ENCODE data around the gene ARFRP1.

DNA sequence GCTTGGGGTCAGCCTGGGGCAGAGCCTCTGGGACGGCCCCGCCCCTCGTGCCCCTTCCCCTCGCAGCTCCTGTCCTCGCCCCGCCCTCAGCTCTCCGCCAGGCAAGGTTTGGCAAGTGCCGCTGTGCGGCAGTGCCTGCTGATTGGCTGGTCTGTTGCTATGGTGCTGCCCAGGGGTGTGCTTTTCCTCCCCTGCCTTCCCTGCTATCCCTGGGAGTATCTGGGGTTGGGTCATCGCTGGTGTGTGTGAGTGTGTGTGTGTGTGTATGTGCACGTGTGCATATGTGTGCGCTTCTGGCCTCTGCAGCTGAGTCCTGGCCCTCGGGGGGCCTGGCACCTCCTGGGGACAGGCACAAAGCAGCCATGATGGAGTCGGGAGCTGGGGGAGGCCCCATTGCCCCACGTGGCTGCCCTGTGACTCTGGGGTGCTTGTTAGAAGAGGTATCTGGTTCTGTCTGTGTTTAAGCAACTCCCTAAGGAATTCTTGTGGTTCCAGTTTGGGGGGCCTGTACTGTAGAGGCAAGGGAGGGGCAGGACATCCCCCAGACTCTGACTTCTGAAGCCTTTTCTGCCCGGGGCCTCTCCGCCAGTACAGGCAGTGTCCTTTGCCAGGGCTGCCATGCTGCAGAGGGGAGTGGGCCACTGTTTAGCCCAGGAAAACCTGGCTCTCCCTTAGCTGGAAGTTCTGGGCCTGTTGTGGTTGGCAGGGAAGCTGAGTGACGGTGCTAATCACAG lies 42.7 kb downstream of the ARFRP1 start:
- TF ChIP-seq, protein P1, sequence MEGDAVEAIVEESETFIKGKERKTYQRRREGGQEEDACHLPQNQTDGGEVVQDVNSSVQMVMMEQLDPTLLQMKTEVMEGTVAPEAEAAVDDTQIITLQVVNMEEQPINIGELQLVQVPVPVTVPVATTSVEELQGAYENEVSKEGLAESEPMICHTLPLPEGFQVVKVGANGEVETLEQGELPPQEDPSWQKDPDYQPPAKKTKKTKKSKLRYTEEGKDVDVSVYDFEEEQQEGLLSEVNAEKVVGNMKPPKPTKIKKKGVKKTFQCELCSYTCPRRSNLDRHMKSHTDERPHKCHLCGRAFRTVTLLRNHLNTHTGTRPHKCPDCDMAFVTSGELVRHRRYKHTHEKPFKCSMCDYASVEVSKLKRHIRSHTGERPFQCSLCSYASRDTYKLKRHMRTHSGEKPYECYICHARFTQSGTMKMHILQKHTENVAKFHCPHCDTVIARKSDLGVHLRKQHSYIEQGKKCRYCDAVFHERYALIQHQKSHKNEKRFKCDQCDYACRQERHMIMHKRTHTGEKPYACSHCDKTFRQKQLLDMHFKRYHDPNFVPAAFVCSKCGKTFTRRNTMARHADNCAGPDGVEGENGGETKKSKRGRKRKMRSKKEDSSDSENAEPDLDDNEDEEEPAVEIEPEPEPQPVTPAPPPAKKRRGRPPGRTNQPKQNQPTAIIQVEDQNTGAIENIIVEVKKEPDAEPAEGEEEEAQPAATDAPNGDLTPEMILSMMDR (IDR thresholded peaks at IDR 0.05 in 8 of 11, conservative IDR thresholded peaks at IDR 0.05 in 3 of 11), result no peak
- no peak for TF ChIP-seq POLR2AphosphoS5 (IDR thresholded peaks at IDR 0.05)
- TF ChIP-seq POLR2A (IDR thresholded peaks at IDR 0.05), result no peak

All from spleen (tissue), 7 donors.